Esophagus (tissue), 2 donors: ENCODE measurements around the gene KCNT1. TPM values are rescaled to one million over a fixed set of nuclear protein-coding genes. Genes with fewer than 3 reads are reported as not detected.

ENCODE experiments used
- H3K27ac ChIP-seq, 2 donors: one replicate each; pipeline ENCODE4 v1.5.1; 2013; ENCODE audit warnings: low read depth in 2 of 2, mild to moderate bottlenecking in 2 of 2, inconsistent platforms in 1 of 2, low read length in 1 of 2, moderate library complexity in 1 of 2
- H3K27me3 ChIP-seq, 2 donors: one replicate each; pipeline ENCODE4 v1.6.1; 2013; ENCODE audit warnings: low read length in 2 of 2, control low read depth in 1 of 2, mild to moderate bottlenecking in 1 of 2; ENCODE audit not compliant: insufficient read depth in 2 of 2, control insufficient read depth in 1 of 2
- H3K36me3 ChIP-seq, 2 donors: one replicate each; pipeline ENCODE4 v1.6.1; 2013; ENCODE audit warnings: low read length in 1 of 2; ENCODE audit not compliant: control insufficient read depth in 2 of 2, insufficient read depth in 2 of 2
- H3K4me1 ChIP-seq, 2 donors: one replicate each; pipeline ENCODE4 v1.6.1; 2013; ENCODE audit warnings: low read length in 1 of 2; ENCODE audit not compliant: control insufficient read depth in 2 of 2, insufficient read depth in 2 of 2
- H3K4me3 ChIP-seq, 2 donors: one replicate each; pipeline ENCODE4 v1.5.1; 2013; ENCODE audit warnings: low read length in 2 of 2, mild to moderate bottlenecking in 2 of 2, low read depth in 1 of 2, moderate library complexity in 1 of 2
- H3K9me3 ChIP-seq, 2 donors: one replicate each; pipeline ENCODE4 v1.6.1; 2013; ENCODE audit warnings: mild to moderate bottlenecking in 2 of 2, low read depth in 1 of 2, low read length in 1 of 2, moderate library complexity in 1 of 2; ENCODE audit not compliant: control insufficient read depth in 2 of 2, insufficient read depth in 1 of 2
- WGBS, 2 donors: extraction: QIAGEN DNeasy Blood & Tissue Kit; methylation state at CpG; one replicate each; pipeline ENCODE4 v1.1.7; 2013; 5-methylcytosine and 5-hydroxymethylcytosine counted together
- polyA plus RNA-seq, 2 donors: library from polyadenylated mRNA; stranded (reverse); fragments of 200-250 nt; gene quantifications; one replicate each; pipeline ENCODE4 v1.2.3, GENCODE V29; 2013
- donor health status: healthy with polysubstance abuse.
- donor health status: Bipolar disorder and iron deficiency.

The KCNT1 gene
- polyA plus RNA-seq, 2 donors: 0.06 to 0.14 TPM

DNA sequence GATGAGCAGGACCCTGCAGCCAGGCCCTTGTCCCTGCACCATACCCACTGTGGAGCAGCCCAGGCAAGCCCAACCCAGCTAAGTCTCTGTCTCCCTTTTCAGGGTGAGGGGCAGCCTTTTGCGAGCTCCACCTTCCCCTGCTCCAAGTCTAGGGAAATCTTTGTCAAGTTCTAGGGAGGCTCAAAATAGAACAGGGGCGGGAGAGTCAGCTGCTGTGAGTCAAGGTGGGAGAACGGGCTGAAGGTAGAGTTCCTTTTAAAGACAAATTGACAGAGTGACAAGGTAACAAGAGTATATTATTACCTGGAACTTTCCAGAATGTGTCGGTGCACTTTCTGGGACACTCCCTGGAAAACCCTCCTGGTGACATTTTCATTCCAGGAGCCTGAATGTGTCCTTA is 64.7 kb downstream of the KCNT1 start:
- Histone ChIP-seq H3K4me3 (no peak overlapping the region), H3K4me1 (peaks cover 0 to 2% of the 10 kb centered on the region in 2 donors), H3K27me3 (no peaks in the 10 kb centered on the region), H3K9me3 (peaks cover 3 to 15% of the 10 kb centered on the region in 2 donors), H3K27ac (no peak overlapping the region), H3K36me3 (no peaks in the 10 kb centered on the region)
- 86 to 90% methylated on average over 4 of the region's 4 CpGs for WGBS, 2 donors

DNA sequence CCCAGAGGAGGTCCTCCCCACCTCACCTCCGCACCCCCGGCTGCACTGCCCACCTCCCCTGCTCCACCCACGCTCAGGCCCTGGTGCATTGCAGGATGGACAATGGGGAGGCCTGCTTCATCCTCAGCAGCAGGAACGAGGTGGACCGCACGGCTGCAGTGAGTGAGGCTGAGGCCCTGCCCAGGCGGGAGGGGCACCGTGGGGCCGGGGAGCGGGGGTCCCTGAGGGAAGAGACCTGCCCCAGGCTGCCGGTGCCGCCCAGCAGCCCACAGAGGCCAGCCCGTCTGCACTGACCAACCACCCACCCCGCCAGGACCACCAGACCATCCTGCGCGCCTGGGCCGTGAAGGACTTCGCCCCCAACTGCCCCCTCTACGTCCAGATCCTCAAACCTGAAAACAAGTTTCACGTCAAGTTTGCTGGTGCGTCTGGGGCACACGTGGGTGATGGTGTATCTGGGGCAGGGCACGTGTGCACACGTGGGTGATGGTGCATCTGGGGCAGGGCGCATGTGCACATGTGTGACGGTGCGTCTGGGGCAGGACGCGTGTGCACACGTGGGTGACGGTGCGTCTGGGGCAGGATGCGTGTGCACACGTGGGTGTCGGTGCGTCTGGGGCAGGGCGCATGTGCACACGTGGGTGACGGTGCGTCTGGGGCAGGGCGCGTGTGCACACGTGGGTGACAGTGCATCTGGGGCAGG is 66.7 kb downstream of the KCNT1 start:
- 86 to 90% methylated on average over 38 to 43 of the region's 43 CpGs for WGBS, 2 donors
- peaks cover 0 to 2% of the 10 kb centered on the region in 2 donors for H3K4me1 ChIP-seq
- H3K36me3 ChIP-seq: no peaks in the 10 kb centered on the region
- H3K27ac ChIP-seq: no peak overlapping the region
- no peaks in the 10 kb centered on the region for H3K27me3 ChIP-seq
- H3K9me3 ChIP-seq: peaks cover 3 to 15% of the 10 kb centered on the region in 2 donors
- no peak overlapping the region for H3K4me3 ChIP-seq

DNA sequence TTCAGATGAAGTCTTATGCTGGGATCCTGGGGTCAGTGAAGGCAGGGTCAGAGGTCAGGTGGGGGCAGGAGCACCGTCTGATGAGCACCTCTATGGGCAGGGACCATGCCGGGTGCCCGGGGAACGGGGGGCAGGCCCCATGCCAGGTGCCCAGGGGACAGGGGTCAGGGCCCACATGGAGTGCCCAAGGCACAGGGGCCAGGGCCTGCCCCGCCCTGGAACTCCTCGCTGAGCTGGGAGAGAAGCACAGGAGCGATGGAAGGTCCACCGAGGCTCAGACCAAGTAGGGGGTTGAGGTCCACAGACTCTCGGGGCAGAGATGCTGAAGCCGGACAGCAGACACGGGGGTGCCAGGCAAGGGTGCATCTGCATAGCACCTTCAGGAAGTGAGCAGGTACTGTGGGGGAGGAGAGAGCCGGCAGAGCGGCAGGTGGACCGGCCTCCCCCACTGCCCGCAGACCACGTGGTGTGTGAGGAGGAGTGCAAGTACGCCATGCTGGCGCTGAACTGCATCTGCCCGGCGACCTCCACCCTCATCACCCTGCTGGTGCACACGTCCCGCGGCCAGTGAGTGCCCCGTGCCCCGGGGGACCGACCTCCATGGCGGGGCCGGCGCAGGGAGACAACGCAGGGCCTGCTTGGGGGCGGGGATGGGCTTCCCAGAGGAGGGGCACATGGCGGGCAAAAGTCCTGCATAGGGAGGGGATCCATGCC is 67.7 kb downstream of the KCNT1 start:
- 87 to 89% methylated on average over 29 to 32 of the region's 32 CpGs for WGBS, 2 donors
- H3K9me3 ChIP-seq: peaks cover 3 to 20% of the 10 kb centered on the region in 2 donors

DNA sequence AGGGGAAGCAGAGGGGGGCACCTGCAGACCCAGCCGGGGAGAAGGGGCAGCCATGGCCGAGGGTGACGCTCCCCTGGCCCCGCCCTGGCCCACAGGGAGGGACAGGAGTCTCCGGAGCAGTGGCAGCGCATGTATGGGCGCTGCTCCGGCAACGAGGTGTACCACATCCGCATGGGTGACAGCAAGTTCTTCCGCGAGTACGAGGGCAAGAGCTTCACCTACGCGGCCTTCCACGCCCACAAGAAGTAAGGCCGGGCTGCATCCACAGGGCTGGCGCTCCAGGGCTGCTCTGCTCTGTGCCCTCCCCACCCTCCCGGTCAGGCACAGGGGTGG is 68.2 kb downstream of the KCNT1 start:
- H3K36me3 ChIP-seq: no peaks in the 10 kb centered on the region
- H3K4me3 ChIP-seq: no peak overlapping the region
- peaks cover 3 to 20% of the 10 kb centered on the region in 2 donors for H3K9me3 ChIP-seq
- H3K4me1 ChIP-seq: peaks cover 0 to 6% of the 10 kb centered on the region in 2 donors
- H3K27me3 ChIP-seq: no peaks in the 10 kb centered on the region
- WGBS, 2 donors: 64 to 73% methylated on average over 19 of the region's 19 CpGs
- no peak overlapping the region for H3K27ac ChIP-seq

More for the DNA sequence above, 67.7 kb downstream of the KCNT1 start:
- Histone ChIP-seq H3K4me1 (peaks cover 0 to 6% of the 10 kb centered on the region in 2 donors), H3K36me3 (no peaks in the 10 kb centered on the region), H3K27me3 (no peaks in the 10 kb centered on the region), H3K4me3 (no peak overlapping the region), H3K27ac (no peak overlapping the region)

DNA sequence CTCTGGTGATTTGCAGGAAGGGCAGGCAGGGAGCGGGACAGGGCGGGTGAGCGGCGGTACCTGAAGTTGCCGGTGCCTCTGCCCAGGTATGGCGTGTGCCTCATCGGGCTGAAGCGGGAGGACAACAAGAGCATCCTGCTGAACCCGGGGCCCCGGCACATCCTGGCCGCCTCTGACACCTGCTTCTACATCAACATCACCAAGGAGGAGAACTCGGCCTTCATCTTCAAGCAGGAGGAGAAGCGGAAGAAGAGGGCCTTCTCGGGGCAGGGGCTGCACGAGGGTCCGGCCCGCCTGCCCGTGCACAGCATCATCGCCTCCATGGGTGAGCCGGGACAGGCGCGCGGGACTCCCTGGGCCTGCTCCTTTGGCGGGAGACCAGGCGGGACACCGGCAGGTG is 68.8 kb downstream of the KCNT1 start:
- H3K4me3 ChIP-seq: no peak overlapping the region
- 87 to 88% methylated on average over 26 of the region's 26 CpGs for WGBS, 2 donors
- peaks cover 3 to 18% of the 10 kb centered on the region in 2 donors for H3K9me3 ChIP-seq
- no peak overlapping the region for H3K27ac ChIP-seq
- H3K27me3 ChIP-seq: no peaks in the 10 kb centered on the region
- peaks cover 0 to 6% of the 10 kb centered on the region in 2 donors for H3K4me1 ChIP-seq
- no peaks in the 10 kb centered on the region for H3K36me3 ChIP-seq

DNA sequence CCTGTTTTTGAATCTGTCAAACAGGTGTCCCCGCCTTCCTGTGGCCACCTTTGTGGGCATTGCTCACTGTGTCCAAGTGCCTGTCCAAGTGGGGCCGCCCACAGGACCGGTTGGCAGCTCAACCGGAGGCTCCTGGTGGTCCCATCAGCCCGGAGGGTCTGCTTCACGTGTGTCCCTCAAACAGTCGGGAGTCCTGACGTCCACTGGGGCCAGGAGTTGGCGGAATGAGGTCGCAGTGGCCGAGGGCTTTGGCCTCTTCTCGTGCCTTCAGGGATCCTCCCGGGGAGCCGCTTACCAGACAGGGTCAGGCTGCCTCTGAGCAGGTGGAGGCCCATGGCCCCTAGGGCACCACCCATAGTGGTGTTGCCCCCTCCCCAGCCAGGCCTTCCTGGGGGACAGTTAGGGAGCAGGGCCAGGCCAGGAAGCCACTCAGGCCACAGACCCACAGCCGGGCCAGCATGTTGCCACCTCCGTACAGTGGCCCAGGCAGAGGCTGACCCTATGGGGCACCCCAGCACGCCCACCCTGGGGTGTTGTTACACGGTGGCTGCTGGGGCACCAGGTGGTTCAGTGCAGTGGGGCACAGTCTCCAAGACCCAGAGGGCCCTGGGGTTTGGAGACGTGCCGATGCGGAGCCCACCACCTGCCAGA is 69.5 kb downstream of the KCNT1 start:
- 86 to 88% methylated on average over 21 of the region's 21 CpGs for WGBS, 2 donors
- H3K4me3 ChIP-seq: no peak overlapping the region
- H3K27ac ChIP-seq: no peak overlapping the region
- no peaks in the 10 kb centered on the region for H3K27me3 ChIP-seq
- H3K36me3 ChIP-seq: no peaks in the 10 kb centered on the region
- peaks cover 0 to 11% of the 10 kb centered on the region in 2 donors for H3K9me3 ChIP-seq
- H3K4me1 ChIP-seq: peaks cover 0 to 6% of the 10 kb centered on the region in 2 donors

DNA sequence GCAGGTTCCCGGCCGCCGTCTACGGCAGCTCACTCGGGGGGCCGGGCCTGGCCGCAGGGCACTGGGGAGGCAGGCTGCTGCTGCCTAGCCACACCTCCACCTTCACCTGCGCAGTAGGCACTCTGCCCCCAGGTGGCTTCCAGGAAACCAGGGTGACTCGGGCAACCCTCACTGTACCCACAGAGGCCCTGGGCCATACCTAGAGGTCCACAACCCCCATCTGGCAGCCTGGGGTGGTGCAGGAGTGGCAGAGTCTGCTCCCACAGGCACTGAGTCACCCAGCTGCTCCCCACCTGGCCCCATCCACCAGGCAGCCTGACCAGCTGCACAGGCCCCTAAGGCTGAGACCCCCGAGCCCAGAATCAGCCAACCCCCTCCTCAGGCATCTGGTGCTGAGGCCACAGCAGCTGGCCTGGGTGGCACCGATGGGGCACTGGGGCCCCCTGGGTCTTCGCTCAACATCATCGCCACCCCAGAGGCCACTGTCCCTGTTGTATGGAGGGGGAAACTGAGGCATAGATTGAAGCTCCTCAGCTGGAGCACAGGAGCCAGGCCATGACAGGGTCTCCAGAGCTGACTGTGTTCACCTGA is 70.2 kb downstream of the KCNT1 start:
- Histone ChIP-seq H3K36me3 (no peaks in the 10 kb centered on the region), H3K27me3 (no peaks in the 10 kb centered on the region), H3K4me1 (peaks cover 0 to 6% of the 10 kb centered on the region in 2 donors), H3K4me3 (no peak overlapping the region), H3K27ac (no peak overlapping the region), H3K9me3 (peaks cover 0 to 10% of the 10 kb centered on the region in 2 donors)
- 78 to 85% methylated on average over 13 of the region's 13 CpGs for whole genome bisulfite sequencing, 2 donors

DNA sequence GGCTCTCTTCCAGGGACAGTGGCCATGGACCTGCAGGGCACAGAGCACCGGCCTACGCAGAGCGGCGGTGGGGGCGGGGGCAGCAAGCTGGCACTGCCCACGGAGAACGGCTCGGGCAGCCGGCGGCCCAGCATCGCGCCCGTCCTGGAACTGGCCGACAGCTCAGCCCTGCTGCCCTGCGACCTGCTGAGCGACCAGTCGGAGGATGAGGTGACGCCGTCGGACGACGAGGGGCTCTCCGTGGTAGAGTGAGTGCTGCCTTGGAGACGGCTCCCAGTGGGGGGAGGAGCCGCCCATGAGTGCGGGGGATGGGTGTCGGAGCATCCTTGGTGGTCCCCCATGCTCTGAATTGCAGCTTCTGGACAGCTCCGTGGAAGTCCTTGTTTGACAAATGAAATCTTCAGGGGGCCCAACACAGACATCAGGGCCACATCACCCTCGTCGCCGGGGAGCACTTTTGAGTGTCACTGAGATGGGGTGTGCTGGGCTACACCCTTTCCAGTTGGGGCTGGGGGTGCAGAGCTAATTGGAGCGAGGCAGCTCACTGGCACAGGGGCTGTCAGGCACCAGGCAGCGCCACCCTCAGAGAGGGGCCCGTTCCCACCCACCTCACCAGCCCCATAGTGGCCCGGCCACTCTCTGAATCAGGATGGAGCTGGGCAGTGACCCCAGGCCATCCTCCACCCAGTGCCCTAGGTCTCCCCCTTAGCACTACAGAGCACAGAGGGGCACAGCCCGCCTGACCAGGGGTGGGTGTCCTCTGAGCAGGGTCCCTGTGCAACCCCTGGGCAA is 70.9 kb downstream of the KCNT1 start:
- peaks cover 0 to 6% of the 10 kb centered on the region in 2 donors for H3K4me1 ChIP-seq
- no peak overlapping the region for H3K27ac ChIP-seq
- H3K4me3 ChIP-seq: no peak overlapping the region
- H3K9me3 ChIP-seq: peaks cover 0 to 10% of the 10 kb centered on the region in 2 donors
- H3K27me3 ChIP-seq: no peaks in the 10 kb centered on the region
- H3K36me3 ChIP-seq: no peaks in the 10 kb centered on the region
- 66 to 70% methylated on average over 36 of the region's 36 CpGs for WGBS, 2 donors
